Endometrium (tissue), 2 donors: ENCODE measurements around the gene LIN9.
"Not testable (repeated sequence)": the region's sequence is repeated elsewhere in the genome, so short reads cannot be mapped to it uniquely, and the experiment has no call there.

Experiments
- FAIRE-seq: peaks from 2 replicates; lab custom pipeline; 2012; peaks lifted over from hg19 to GRCh38; lab: Jason Lieb, UNC
- donor health status: control.
- donor health status: control.

Gene LIN9, protein sequence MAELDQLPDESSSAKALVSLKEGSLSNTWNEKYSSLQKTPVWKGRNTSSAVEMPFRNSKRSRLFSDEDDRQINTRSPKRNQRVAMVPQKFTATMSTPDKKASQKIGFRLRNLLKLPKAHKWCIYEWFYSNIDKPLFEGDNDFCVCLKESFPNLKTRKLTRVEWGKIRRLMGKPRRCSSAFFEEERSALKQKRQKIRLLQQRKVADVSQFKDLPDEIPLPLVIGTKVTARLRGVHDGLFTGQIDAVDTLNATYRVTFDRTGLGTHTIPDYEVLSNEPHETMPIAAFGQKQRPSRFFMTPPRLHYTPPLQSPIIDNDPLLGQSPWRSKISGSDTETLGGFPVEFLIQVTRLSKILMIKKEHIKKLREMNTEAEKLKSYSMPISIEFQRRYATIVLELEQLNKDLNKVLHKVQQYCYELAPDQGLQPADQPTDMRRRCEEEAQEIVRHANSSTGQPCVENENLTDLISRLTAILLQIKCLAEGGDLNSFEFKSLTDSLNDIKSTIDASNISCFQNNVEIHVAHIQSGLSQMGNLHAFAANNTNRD

DNA sequence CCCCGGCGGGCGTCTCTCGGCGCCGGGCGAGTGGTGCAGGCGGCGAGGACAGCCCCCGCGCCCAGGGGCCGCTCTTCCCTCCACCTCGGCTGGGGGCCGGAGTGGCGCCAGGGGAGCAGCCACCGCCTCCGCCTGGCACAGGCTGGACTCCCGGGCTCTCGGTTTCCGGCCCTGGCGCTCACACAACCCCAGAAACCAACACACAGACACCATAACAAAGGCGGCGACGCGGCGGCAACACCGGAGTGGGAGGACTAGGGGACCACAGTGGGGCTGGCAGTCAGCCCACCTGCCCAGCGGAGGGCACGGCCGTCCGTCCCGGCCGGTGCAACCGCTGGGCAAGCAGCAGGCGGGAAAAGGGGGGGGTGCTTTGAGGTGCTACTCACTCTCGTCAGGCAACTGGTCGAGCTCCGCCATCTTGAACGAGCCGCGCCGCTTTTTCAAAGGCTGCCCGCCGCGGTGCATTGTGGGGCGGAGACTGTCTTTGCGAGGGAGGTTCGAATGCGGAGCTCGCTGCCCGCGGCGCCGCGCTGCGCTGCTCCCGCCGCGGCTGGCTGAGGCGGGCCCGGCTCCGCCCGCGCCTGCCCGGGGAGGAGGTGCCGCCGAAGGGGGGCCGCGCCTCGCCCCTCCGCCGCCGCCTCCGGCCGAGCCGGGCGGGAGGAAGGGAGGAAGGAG, at the start of gene LIN9:
Gene LIN9, minus strand, starts transcription at position 442 of the 675 bp plus-strand sequence. Its CDS starts 25 bp downstream, at position 417.
- FAIRE-seq, result no peak

GRCh38 chr1:226357416-226357815, 48.5 kb upstream of the LIN9 start:
- FAIRE-seq, result no peak

DNA sequence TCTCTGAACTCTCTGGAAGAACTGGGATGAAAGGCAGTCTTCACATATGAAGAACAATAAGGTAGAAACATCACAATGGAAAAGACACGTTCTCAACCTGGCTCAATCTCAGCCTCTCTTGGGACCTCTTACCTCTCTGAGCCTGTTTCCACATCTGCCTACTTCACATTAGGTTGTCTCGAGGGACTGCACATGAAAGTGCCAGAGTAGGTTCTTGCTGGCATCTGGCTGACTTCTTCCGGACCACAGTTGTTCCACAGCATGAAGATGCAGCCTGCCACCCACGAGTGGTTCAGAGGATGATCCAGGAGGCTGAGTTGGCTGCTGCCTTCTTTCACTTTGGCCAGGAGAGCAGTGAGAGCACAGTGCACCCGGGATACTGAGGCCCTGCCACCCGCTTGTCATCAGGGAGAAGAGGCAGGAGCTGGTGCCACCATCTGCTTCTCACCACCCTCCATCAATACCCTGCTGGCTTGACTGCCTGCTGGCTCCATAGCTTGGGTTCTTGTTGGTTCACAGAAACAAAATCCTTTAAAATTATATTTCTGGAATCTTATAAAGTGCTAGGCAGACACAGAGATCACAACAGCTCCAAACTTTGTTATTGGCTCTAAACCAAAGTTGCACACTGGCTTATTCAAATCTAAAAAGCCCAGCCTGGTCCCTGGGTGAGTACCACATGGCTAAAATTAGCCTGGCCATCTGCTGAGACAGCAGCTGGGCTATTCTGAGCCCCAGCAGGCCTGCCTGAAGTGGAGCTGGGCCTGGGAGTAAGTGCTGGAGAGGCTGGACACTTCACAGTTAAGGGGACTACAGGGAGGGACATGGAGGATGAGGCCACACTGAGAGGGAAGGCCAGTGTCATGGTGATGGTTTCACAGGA, 46.9 kb upstream of the LIN9 start:
- no peak for FAIRE-seq

DNA sequence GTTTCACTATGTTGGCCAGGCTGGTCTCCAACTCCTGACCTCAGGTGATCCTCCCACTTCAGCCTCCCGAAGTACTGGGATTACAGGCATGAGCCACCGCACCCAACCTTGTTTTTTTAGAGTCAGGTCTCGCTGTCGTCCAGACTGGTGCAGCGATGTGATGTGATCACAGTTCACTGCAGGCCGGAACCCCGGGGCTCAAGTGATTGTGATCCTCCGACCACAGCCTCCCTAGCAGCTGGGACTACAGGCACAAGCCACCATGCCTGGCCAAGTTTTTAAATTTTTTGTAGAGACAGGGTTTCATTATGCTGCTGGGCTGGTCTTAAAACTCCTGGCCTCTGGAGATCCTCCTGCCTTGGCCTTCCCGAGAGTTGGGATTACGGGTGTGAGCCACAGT, 46.1 kb upstream of the LIN9 start:
- no peak for FAIRE-seq

DNA sequence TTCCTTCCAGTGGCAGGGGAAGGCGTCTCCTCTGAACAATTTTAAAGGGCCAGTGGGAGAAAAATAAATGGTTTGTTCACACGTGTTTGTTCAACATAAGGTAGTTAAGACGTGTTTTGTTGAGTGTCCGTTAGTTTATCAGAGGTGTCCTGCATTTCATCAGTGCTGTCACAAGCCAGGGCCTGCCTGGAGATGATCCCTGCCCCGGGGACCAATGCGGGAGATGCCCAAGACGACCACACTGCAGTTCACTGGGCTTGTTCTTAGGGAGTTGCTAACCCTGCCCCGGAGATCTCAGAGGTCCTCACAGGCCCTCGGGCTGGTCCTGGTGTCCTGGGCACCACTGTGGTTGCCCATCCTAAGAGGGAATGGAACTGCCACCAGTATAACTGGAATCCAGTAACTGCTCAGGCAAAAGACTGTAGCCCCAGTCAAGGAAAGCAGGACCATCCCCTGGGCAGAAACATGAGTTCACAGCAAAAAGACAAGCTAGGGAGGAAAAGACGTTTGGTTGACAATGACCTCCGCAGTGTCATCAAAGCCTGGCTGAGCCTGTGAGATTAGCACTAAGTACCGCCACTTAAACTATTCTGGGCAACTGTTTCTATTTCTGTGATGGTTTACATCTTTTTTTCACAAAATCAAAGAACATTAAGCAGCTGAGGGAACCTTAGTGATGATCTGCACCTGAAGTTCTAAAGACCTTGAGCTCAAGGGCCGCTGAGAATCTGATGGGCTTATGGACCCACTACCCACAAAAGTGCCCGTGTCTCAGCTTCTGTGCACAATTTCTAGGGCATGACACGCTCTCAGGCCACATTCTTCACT, 44.9 kb upstream of the LIN9 start:
- FAIRE-seq, result no peak

DNA sequence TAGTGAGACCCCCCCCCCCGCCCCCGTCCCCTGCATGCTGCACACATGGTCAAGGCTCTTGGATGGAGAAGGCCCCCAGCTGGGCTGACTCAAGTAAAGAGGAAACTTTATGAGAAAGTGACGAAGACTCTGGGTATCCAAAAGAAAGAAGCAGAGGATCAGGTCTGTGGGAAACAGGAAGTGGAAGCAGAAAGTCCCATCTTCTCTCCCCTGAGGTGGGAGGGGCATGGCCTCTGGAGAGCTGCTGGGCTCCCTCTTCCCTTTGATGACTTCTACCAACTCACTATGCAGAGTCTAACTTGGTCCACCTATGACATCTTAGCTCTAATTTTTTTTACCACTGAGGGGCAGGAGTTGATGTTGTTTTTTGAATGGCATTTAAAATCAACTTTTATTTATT, 42.7 kb upstream of the LIN9 start:
- FAIRE-seq, result no peak

- FAIRE-seq, result no peak
Measured at GRCh38 chr1:226350519-226350865, 41.5 kb upstream of the LIN9 start.

DNA sequence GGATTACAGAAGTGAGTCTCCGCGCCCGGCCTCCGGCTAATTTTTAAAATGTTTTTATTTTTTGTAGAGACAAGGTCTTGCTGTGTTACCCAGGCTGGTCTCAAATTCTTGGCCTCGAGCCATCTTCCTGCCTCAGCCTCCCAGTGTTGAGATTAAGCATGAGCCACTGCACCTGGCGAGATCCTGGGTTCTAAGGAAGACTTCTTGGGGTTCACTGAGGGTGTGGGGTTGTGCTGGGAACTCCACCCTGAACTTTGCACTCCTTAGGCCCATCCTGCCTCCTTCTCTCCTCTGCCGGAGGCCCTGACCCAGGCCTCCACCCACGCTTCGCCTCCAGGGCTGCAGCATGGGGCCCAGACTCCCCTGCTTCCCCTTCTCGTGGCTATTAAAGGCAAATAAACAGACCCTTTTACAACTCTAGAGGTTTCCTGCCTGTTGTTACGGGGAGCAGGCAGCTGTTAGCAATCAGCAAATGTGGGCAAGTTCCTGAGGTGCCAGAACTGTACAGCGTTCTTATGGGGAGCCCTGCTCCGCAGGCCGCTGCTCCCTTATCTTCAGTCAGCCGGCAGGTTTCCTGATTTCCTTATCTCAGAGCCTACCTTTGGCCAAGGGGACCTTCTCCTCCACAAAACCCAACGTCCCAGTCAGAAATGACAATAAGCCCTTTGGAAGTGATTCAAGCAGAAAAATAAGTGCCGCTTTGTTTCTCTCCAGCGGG, 41.0 kb upstream of the LIN9 start:
- no peak for FAIRE-seq

- no peak for FAIRE-seq
Measured at GRCh38 chr1:226349081-226349480, 40.1 kb upstream of the LIN9 start.

DNA sequence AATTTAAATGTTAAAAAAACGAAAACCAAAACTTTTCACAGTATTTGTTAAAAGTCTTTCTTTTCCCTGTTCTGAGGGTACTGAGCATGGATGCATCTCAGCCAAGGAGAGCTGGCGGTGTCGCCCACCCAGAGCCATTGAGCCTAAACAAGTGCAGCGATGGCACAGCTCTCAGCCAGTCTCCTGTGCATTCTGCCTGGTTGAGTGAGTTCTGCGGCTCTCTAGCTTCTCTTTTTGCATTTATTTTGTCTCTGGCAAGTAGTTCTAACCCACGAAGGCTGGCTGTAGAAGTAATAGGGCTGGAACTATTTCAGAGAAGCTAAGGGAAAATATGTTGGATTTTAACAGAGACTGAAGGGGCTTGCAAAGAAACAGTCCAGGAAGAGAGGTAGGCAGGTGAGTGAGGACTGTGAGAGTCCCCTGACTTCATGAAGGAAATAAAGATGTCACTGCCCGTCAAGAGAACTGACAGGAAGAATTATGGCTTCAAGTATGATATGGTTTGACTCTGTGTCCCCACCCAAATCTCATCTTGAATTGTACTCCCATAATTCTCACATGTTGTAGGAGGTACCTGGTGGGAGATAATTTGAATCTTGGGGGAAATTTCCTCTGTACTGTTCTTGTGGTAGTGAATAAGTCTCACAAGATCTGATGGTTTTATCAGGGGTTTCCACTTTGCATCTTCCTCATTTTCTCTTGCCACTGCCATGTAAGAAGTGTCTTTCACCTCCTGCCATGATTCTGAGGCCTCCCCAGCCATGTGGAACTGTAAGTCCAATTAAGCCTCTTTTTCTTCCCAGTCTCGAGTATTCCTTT, 35.7 kb upstream of the LIN9 start:
- FAIRE-seq, result no peak

DNA sequence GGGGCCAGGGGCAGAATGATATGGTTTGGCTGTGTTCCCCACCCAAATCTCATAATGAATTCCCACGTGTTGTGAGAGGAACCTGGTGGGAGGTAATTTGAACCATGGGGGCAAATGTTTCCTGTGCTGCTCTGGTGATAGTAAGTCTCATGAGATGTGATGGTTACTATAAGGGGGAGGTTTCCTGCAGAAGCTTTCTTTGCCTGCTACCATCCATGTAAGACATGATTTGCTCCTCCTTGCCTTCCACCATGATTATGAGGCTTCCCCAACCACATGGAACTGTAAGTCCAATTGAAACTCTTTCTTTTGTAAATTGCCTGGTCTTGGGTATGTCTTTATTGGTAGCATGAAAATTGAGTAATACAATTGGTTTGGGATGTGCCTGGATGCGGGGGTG, 33.7 kb upstream of the LIN9 start:
- no peak for FAIRE-seq

- FAIRE-seq, result not testable (repeated sequence)
Measured at GRCh38 chr1:226340111-226340510, 31.1 kb upstream of the LIN9 start.

DNA sequence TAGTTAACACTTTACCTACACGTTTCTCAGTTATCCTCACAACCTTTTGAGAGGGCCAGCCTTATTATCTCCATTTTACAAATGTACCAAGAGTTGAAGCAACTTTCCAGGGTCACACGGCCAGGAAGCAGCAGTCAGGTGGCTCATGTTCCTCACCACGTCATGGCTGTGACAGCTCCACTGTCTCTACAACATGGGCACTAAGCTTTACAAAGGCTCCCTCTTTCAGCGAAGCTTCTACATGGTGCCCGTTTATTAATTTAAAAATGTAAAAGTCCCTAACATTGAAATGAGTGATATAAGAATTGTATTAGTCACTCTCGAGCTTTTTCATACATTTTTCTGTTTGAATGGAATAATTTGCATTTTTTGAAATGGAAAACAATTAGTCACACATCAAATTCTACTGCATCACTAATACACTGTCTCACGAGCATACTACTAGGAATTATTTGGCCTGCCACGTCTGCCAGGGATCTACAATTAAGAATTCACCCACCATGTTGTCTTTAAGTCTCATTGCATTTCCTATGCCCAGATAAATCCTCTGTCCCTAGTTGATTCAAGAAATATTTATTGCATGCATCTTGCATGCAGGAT, 28.4 kb upstream of the LIN9 start:
- no peak for FAIRE-seq

- FAIRE-seq, result no peak
Measured at GRCh38 chr1:226335661-226336060, 26.7 kb upstream of the LIN9 start.

- FAIRE-seq, result peak; percentile 37
Measured at GRCh38 chr1:226332947-226333346, 24.0 kb upstream of the LIN9 start.

DNA sequence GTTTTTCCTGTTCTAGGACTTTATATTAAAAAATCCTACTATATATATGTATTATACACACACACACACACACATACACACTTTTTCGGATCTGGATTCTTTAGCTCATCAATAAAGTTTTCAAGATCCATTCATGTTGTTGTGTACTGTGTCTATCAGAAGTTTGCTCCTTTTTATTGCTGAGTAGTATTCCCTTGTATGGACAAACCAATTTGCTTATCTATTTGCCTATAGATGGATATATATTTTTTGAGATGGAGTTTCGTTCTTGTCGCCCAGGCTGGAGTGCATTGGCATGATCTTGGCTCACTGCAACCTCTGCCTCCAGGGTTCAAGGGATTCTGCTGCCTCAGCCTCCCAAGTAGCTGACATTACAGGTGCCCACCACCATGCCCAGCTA, 20.3 kb upstream of the LIN9 start:
- FAIRE-seq, result no peak

GRCh38 chr1:226327761-226328162, 18.8 kb upstream of the LIN9 start:
- FAIRE-seq, result no peak

DNA sequence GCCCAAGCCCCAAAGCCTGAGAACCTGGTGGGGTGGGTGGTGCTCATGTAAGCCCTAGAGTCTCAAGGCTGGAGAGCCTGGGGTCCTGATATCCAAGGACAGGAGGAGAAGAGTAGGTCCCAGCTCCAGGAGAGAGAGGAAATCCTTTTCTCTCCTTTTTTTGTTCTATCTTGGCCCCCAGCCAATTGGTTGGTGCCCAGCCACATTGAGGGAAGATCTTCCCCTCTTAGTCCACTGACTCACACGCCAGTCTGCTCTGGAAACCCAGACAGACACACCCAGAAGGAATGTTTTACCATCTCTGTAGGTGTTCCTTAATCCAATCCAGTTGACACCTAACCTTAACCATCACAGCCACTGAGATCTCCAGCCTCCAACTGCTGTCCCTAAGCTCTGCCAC, 16.2 kb upstream of the LIN9 start:
- FAIRE-seq, result no peak

GRCh38 chr1:226324479-226324878, 15.5 kb upstream of the LIN9 start:
- no peak for FAIRE-seq

GRCh38 chr1:226322986-226323385, 14.0 kb upstream of the LIN9 start:
- FAIRE-seq, result no peak
